Measurements from ENCODE around the gene IRGM. TPM values are rescaled to one million over a fixed set of nuclear protein-coding genes. Genes with fewer than 3 reads are reported as not detected.
A peak's percentile ranks its signal among the peaks of the same experiment; 100 is the strongest.
"Not testable (repeated sequence)": the region's sequence is repeated elsewhere in the genome, so short reads cannot be mapped to it uniquely, and the experiment has no call there.

Gene IRGM
- total RNA-seq, 2 experiments from 2014 or later: 2.2 to 4.0 TPM

DNA sequence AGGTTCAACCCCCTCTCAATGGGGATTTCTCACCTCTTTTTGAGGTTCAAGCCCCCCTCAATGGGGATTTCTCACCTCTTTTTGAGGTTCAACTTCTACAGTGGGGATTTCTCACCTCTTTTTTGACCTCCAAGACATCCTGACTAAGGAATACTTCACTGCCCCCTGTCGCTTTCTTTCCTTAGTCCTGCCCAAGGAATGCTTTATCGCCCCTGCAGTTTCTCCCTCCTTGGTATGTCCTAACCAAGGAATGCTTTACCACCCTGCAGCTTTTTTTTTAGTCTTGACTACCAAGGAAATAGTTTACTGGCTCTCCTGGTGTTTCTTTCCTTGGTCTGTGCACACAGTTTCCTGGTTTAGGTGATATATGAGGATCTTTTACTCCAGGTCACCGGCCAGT, 9.6 kb upstream of the IRGM start:
- ChIA-PET POLR2A (no interaction called here), CTCF (no interaction called here)
- H3K36me3 Mint-ChIP-seq (ENCODE audit: low read depth): no peaks in the 10 kb centered on the region
- peaks cover 6% of the 10 kb centered on the region for H3K27me3 Mint-ChIP-seq
- intact Hi-C loops (cut with DNase I, micrococcal nuclease): no loop called here
- TF ChIP-seq CTCF (IDR thresholded peaks at IDR 0.05): no peak
- no peak overlapping the region for H3K4me3 ChIP-seq (ENCODE audit: low read length)
- H3K4me1 ChIP-seq (ENCODE audit: insufficient read depth, low read length): no peaks in the 10 kb centered on the region
- no peaks in the 10 kb centered on the region for H3K36me3 ChIP-seq (ENCODE audit: insufficient read depth, low read length)
- no peaks in the 10 kb centered on the region for H3K4me1 Mint-ChIP-seq (ENCODE audit: low read depth)
- H3K9me3 Mint-ChIP-seq: peaks cover 2% of the 10 kb centered on the region
- H3K27ac ChIP-seq (ENCODE audit: low read depth in 1 of 2, low read length in 2 of 2): no peak overlapping the region
- H3K9me3 ChIP-seq (ENCODE audit: control insufficient read depth in 1 of 2, insufficient read depth in 1 of 2, low read length in 2 of 2): peaks cover 4 to 8% of the 10 kb centered on the region in 2 experiments
- H3K27ac Mint-ChIP-seq: no peak overlapping the region
- ATAC-seq (ENCODE audit: poor library complexity) (no peak), DNase-seq (no peak)
- no peak overlapping the region for H3K4me3 Mint-ChIP-seq
- H3K27me3 ChIP-seq (ENCODE audit: control insufficient read depth in 1 of 2, insufficient read depth in 2 of 2, low read length in 2 of 2): peaks cover 0 to 4% of the 10 kb centered on the region in 2 experiments

GRCh38 chr5:150845185-150845859, 999 bp upstream of the IRGM start:
- H3K36me3 ChIP-seq (ENCODE audit: insufficient read depth, low read length); H3K27ac ChIP-seq (ENCODE audit: low read depth in 1 of 2, low read length in 2 of 2); H3K27ac Mint-ChIP-seq; H3K9me3 ChIP-seq (ENCODE audit: control insufficient read depth in 1 of 2, insufficient read depth in 1 of 2, low read length in 2 of 2); H3K27me3 Mint-ChIP-seq; H3K4me3 Mint-ChIP-seq; H3K4me3 ChIP-seq (ENCODE audit: low read length); H3K9me3 Mint-ChIP-seq; H3K36me3 Mint-ChIP-seq (ENCODE audit: low read depth); H3K27me3 ChIP-seq (ENCODE audit: control insufficient read depth in 1 of 2, insufficient read depth in 2 of 2, low read length in 2 of 2); ATAC-seq (ENCODE audit: poor library complexity): not testable (repeated sequence)
- H3K4me1 Mint-ChIP-seq (ENCODE audit: low read depth): peaks cover 24% of the 10 kb centered on the region
- ChIA-PET POLR2A (interaction anchor here (1.6 to 2.8 kb wide), 7 partner anchors 56 to 396 kb away, joined by 6 to 41 read pairs (median 9); partner anchors contain the start of genes DCTN4, RBM22, RPS14 and SMIM3), CTCF (interaction anchor here (2.0 to 2.8 kb wide), 2 partner anchors 44 to 144 kb away, joined by 17 to 28 read pairs; partner anchors contain the start of gene RBM22)
- intact Hi-C loops (cut with DNase I, micrococcal nuclease): loop anchor here in 1 of 2 experiments (2.0 to 5.0 kb wide), 2 partner anchors 141 to 488 kb away; partner anchors contain the start of gene TCOF1
- peaks cover 17% of the 10 kb centered on the region for H3K4me1 ChIP-seq (ENCODE audit: insufficient read depth, low read length)
- DNase-seq: peak in 1 of 14 experiments; percentile 14

- Histone ChIP-seq H3K4me3 (ENCODE audit: low read length) (peak overlapping the region; percentile 48), H3K9me3 (ENCODE audit: control insufficient read depth in 1 of 2, insufficient read depth in 1 of 2, low read length in 2 of 2) (peaks cover 0 to 3% of the 10 kb centered on the region in 2 experiments), H3K27ac (ENCODE audit: low read depth in 1 of 2, low read length in 2 of 2) (peak overlapping the region in 1 of 2 donors; percentile 31), H3K27me3 (ENCODE audit: control insufficient read depth in 1 of 2, insufficient read depth in 2 of 2, low read length in 2 of 2) (no peaks in the 10 kb centered on the region), H3K4me1 (ENCODE audit: insufficient read depth, low read length) (peaks cover 17% of the 10 kb centered on the region), H3K36me3 (ENCODE audit: insufficient read depth, low read length) (no peaks in the 10 kb centered on the region)
- H3K4me1 Mint-ChIP-seq (ENCODE audit: low read depth): peaks cover 31% of the 10 kb centered on the region
- no peaks in the 10 kb centered on the region for H3K27me3 Mint-ChIP-seq
- H3K4me3 Mint-ChIP-seq: peak overlapping the region; percentile 87
- peak overlapping the region; percentile 87 for H3K27ac Mint-ChIP-seq
- POLR2A ChIA-PET: interaction anchor here (0.7 to 2.8 kb wide), 18 partner anchors 16 to 924 kb away, joined by 3 to 41 read pairs (median 4); partner anchors contain the start of genes DCTN4, G3BP1, RBM22 and RPS14
- ATAC-seq (ENCODE audit: poor library complexity) (peak; percentile 92), DNase-seq (peak; percentile 22 to 91 (median 44))
- intact Hi-C loops (cut with DNase I, micrococcal nuclease): loop anchor here (1.0 to 5.0 kb wide), 7 partner anchors 45 to 489 kb away; partner anchors contain the start of gene TCOF1 (in 1 of the 2)
- H3K9me3 Mint-ChIP-seq: no peaks in the 10 kb centered on the region
- no peaks in the 10 kb centered on the region for H3K36me3 Mint-ChIP-seq (ENCODE audit: low read depth)
- TF ChIP-seq CTCF (IDR thresholded peaks at IDR 0.05): peak; percentile 84
- CTCF ChIA-PET: interaction anchor here (0.6 to 2.8 kb wide), 25 partner anchors 36 to 397 kb away, joined by 3 to 28 read pairs (median 5); partner anchors contain the start of genes DCTN4, GPX3, RBM22 and RPS14
These were observed 473 bp downstream of the IRGM start for GRCh38 chr5:150846654-150847333.
